HEK293 (cell line): ENCODE results near the gene MYOD1.

Experiments
- CTCF ChIP-seq: fragments of 450-650 bp; formaldehyde crosslinking; IDR thresholded peaks from 2 replicates; pipeline ENCODE4 v1.5.1; 2016; ENCODE audit warnings: missing biosample characterization, missing genetic modification characterization
- GLI2 ChIP-seq: fragments of 450-650 bp; formaldehyde crosslinking; IDR thresholded peaks from 2 replicates; pipeline ENCODE4; 2017; ENCODE audit warnings: missing biosample characterization, missing genetic modification characterization, low read depth, borderline replicate concordance
- IKZF3 ChIP-seq: fragments of 450-650 bp; IDR thresholded peaks from 2 replicates; pipeline ENCODE4 v1.5.0; 2018; ENCODE audit warnings: missing biosample characterization, mild to moderate bottlenecking, missing genetic modification characterization, moderate library complexity
- MYNN ChIP-seq: fragments of 450-650 bp; formaldehyde crosslinking; IDR thresholded peaks from 2 replicates; pipeline ENCODE4 v1.5.1; 2016; ENCODE audit warnings: missing biosample characterization, missing genetic modification characterization, borderline replicate concordance
- TCF7L2 ChIP-seq: IDR thresholded peaks from 2 replicates; pipeline ENCODE4 v1.6.1; 2011; ENCODE audit warnings: low read depth, mild to moderate bottlenecking, inconsistent platforms, low read length, moderate library complexity, borderline replicate concordance
- ZEB2 ChIP-seq: fragments of 450-650 bp; formaldehyde crosslinking; IDR thresholded peaks from 2 replicates; pipeline ENCODE4 v1.5.1; 2016; ENCODE audit warnings: missing biosample characterization, missing genetic modification characterization
- ZNF138 ChIP-seq: fragments of 450-650 bp; formaldehyde crosslinking; IDR thresholded peaks from 2 replicates; pipeline ENCODE4 v1.5.1; 2016; ENCODE audit warnings: missing biosample characterization, missing genetic modification characterization, borderline replicate concordance
- ZNF16 ChIP-seq: fragments of 450-650 bp; formaldehyde crosslinking; IDR thresholded peaks from 2 replicates; pipeline ENCODE4 v1.5.1; 2016; ENCODE audit warnings: low read depth, missing biosample characterization, missing genetic modification characterization
- ZNF23 ChIP-seq: fragments of 450-650 bp; formaldehyde crosslinking; IDR thresholded peaks from 2 replicates; pipeline ENCODE4 v1.5.1; 2016; ENCODE audit warnings: missing biosample characterization, missing genetic modification characterization, borderline replicate concordance
- ZNF274 ChIP-seq, 2 experiments: fragments of 200-500 bp in 1 of 2; fragments of 450-650 bp in 1 of 2; sonication (Bioruptor generic) in 1 of 2; formaldehyde crosslinking in 1 of 2; IDR thresholded peaks; 2 replicates each; pipeline versions ENCODE4 v1.5.1 to v1.6.1; 2014 to 2016; ENCODE audit warnings: borderline replicate concordance in 1 of 2, inconsistent platforms in 1 of 2, low read length in 1 of 2, missing biosample characterization in 1 of 2, missing genetic modification characterization in 1 of 2
- ZNF280C ChIP-seq: fragments of 450-650 bp; formaldehyde crosslinking; IDR thresholded peaks from 2 replicates; pipeline ENCODE4 v1.5.1; 2016; ENCODE audit warnings: missing biosample characterization, missing genetic modification characterization
- ZNF37A ChIP-seq: fragments of 450-650 bp; IDR thresholded peaks from 2 replicates; pipeline ENCODE4 v1.5.1; 2018; ENCODE audit warnings: missing biosample characterization, missing genetic modification characterization
- ZNF692 ChIP-seq: fragments of 450-650 bp; formaldehyde crosslinking; IDR thresholded peaks from 2 replicates; pipeline ENCODE4 v1.5.1; 2016; ENCODE audit warnings: missing biosample characterization, missing genetic modification characterization
- TF ChIP-seq, protein P1 (sequence below): fragments of 450-650 bp; formaldehyde crosslinking; IDR thresholded peaks from 2 replicates; pipeline ENCODE4 v1.5.1; 2016; ENCODE audit warnings: missing biosample characterization, missing genetic modification characterization

- TF ChIP-seq ZNF274 (IDR thresholded peaks at IDR 0.05; ENCODE audit: low read length) (no peak), ZNF274 (tag by site-specific recombination; IDR thresholded peaks at IDR 0.05; ENCODE audit: borderline replicate concordance) (no peak), CTCF (tag by site-specific recombination) (no peak), TCF7L2 (no peak), ZEB2 (tag by site-specific recombination) (no peak), ZNF138 (no peak), ZNF16 (tag by site-specific recombination) (no peak), ZNF280C (tag by site-specific recombination) (no peak), ZNF23 (tag by site-specific recombination) (no peak), IKZF3 (tag by site-specific recombination) (no peak), ZNF37A (tag by site-specific recombination) (no peak), GLI2 (tag by site-specific recombination) (no peak), ZNF692 (tag by site-specific recombination) (no peak), MYNN (tag by site-specific recombination) (no peak)
- TF ChIP-seq, protein P1, sequence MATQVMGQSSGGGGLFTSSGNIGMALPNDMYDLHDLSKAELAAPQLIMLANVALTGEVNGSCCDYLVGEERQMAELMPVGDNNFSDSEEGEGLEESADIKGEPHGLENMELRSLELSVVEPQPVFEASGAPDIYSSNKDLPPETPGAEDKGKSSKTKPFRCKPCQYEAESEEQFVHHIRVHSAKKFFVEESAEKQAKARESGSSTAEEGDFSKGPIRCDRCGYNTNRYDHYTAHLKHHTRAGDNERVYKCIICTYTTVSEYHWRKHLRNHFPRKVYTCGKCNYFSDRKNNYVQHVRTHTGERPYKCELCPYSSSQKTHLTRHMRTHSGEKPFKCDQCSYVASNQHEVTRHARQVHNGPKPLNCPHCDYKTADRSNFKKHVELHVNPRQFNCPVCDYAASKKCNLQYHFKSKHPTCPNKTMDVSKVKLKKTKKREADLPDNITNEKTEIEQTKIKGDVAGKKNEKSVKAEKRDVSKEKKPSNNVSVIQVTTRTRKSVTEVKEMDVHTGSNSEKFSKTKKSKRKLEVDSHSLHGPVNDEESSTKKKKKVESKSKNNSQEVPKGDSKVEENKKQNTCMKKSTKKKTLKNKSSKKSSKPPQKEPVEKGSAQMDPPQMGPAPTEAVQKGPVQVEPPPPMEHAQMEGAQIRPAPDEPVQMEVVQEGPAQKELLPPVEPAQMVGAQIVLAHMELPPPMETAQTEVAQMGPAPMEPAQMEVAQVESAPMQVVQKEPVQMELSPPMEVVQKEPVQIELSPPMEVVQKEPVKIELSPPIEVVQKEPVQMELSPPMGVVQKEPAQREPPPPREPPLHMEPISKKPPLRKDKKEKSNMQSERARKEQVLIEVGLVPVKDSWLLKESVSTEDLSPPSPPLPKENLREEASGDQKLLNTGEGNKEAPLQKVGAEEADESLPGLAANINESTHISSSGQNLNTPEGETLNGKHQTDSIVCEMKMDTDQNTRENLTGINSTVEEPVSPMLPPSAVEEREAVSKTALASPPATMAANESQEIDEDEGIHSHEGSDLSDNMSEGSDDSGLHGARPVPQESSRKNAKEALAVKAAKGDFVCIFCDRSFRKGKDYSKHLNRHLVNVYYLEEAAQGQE: no peak
Observed at GRCh38 chr11:17730137-17730536, 10.8 kb downstream of the MYOD1 start.
